SHP77 (cell line): ENCODE data around the gene S100P.

Experiments used
- DNase-seq, 2 experiments: peaks; one replicate each; lab custom pipeline; 2025; lab: John Stamatoyannopoulos, UW

S100P gene

DNA sequence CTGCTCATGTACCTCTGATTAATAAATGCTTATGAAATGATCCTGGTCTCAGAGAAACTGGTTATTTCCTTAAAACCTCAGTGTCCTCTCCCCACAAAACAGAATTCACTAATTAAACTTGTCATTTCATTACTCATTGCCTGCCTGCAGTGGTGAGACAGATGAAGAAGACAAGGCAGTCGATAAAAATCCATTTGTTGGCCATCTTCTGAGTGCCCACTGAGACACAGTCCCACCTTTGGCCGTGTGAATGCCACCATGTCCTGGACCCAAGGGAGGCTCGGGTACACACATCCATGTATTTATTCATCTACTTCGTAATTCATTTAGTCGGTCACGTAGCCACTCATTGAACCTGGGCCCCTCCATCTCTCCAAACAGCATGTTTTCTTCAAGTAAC lies 3.5 kb downstream of the S100P start:
- DNase-seq: no peak

DNA sequence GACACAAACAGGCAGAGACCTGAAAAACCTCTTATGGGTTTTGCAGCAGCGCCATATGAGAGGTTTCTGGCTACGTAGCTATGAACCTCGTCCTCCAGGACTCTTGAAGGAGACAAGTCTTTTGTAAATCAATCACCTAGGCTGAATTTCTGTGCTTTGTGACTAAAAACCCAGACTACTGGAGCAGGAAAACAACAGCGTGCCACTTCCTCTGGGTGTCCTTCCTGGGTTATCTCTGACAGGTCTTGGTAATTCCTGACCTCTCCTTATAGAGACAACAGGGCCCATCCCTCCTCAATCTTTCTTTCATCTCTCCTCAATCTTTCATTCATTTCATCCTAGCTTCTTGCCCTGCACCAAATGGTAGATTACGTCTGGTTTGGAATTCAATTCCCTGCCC lies 5.7 kb downstream of the S100P start:
- no peak for DNase-seq

DNA sequence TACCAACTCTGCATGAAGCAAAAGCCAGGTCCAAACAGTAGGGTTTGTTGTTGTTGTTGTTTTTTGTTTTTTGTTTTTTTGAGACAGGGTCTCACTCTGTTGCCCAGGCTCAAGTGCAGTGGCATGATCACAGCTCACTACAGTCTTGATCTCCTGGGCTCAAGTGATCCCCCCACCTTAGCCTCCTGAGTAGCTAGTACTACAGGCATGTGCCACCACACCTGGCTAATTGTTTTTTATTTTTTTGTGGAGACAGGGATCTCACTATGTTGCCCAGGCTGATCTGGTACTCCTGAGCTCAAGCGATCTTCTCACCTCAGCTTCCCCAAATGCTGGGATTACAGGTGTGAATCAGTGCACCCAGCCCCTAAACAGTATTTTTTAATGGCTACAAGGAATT lies 6.2 kb downstream of the S100P start:
- DNase-seq: no peak

DNA sequence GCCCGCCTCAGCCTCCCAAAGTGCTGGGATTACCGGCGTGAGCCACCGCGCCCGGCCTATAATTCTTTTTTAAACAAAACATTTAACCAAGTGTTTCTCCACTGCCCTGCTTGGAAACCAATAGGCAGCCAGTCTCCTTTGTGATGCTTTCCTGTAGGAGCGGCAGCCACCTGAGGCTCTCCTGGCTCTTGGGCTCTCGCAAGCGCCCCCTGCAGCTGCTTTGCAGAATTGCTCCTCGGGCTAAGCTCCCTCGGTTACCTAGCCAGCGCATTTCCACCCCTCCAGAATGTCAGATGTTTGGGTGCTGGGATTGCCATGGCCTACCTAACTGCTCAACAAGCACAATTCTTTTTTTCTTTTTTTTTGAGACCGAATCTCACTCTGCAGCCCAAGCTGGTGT lies 7.7 kb downstream of the S100P start:
- DNase-seq: no peak

DNA sequence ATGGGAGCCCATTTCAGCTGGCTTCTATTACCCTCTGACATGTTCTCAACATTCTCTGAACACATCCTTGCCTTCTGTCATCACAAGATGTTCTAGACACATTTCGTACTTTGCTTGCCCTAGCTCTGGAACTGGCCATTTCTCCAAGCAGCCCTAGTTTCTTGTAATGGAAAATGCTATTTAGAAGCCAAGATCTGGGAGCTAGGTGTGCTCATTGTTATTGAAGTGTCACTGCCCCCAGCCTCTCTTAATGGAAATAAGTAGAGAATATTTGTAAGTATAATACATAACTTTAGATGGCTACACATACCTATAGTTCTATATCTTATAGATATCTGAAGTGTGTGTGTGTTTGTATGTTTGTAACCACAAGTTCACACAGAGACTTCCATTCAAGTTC lies 9.1 kb downstream of the S100P start:
- DNase-seq: no peak

DNA sequence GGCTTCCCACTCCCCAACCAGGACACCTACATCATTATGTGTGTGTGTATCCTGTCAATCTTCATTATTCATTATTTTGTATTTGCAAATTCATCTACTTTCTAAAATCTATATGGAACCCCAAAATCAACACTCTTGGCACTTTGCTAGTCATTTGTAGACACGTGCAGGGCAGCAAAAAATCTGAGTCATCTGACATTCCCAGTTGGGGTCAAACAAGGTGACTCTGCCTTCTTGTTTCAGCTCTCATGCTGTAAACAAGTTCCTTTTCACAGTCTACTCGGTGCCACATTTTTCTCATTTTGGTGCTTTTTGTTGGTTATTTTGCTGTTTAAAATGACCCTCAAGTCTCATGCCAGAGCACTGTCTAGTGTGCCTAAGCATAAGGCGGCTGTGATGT lies 10.1 kb downstream of the S100P start:
- no peak for DNase-seq

DNA sequence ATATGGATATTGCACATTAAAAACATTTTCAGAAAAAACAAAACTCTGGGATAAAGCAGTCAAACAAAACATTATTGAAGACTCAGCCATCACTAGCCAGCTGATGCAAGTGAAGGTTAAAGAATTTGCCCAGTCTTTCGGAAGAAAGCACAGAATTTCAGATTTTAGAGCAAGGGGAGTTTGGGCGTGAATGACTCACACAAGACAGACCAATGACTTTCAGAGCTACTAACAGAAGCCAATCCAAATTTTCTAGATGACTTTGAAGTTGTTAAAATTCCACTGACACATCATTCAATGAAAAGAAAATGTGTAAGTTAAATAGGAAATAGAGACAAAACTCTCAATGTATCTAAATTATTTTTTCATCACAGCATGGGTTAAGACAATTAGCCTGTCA lies 12.0 kb downstream of the S100P start:
- DNase-seq: no peak

DNA sequence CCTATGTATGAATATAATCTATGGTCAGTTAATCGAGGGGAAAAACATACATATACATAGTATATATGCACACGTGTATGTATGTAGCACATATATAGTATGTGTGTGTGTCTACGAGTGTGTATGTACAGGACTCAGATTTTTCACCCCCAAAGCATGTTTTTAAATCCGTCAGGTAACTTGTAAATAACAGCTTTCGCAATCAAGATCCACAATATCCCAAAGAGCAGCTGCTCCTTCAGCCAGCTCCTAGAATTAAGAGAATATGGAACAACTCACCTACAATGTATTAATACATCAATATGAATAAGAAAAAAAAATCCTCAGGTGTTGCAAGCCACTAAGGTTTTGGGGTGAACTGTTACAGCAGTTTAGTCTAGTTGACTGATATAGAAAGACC lies 12.5 kb downstream of the S100P start:
- DNase-seq: no peak

DNA sequence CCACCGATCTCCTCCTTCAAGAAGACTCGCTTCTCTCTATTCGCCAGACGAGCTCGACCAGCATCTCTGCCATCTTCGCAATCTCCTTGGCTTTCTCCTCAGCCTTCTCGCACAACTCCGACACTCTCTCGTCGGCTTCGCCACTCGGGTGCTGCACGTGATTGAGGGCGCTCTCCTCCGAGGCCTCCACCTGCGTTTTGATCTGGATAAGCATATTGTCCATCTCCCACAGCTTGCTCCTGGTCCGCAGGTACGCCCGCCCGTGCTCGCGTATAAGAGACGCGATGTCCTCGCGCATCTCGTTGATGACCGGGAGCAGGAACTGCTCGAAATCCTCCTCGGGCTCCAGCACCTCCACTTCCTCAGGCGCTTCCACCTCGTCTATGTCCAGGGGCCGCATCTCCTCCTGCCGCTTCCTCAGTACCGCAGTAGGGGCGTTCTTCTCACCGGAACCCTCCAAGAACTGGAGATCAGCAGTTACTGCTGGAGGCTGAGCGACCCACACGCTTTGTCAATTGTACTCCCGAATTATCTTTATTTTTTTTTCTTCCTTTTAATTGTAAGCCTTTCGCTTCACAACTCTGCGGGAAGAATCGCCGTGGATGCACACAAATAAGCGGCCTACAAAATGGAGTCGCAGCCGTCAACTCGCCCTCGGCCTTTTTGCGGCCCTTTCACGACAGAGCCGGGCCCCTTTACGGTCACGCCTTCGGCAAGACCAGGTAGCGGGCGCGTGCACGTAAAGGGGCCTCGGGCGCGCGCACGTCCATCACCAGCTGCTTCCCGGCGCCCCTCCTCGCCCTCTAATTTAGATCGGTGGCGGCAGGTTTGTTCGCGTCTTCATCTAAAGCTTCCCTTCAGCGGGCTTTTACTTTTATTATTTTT lies 15.8 kb downstream of the S100P start, which contains the start of gene MRFAP1L1:
Gene MRFAP1L1 (minus strand): TSS at position 636 of the 885 bp plus-strand sequence. CDS start 236 bp downstream, at position 400.
- DNase-seq: peak; percentile 75 to 88

DNA sequence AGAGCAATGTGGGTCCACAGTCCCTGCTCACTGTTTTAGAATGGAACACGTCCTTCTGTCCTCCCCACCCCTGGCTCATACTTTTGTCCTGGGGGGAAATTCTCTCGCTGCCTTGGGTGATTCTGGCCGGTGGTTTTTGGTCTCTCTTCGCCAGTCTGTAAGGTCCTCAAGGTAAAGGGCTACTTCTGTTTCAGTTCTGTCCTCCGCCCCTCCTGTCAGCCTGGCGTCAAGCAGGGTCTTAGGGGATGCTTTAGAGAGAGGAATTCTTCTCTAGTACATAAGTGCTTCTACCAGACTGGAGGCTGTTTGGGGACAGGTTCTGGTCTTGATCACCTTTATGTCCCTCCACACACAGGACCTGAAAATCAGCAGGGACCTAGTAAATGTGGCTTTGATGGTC lies 16.6 kb downstream of the S100P start:
- no peak for DNase-seq

DNA sequence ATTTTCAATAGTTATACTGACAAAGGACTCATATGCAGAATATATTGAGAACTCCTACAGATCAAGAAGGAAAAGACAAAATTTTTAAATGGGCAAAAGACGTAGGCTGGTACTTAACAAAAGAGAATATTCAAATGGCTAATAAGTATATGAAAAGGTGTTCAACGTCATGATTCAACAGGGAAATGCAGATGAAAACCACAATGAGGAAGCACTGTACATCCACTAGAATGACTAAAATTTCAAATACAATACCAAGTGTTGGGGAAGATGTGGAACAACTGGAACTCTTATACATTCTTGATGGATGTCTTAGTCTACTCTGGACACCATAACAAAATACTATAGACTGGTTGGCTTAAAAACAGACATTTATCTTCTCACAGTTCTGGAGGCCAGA lies 17.3 kb downstream of the S100P start:
- DNase-seq: no peak

DNA sequence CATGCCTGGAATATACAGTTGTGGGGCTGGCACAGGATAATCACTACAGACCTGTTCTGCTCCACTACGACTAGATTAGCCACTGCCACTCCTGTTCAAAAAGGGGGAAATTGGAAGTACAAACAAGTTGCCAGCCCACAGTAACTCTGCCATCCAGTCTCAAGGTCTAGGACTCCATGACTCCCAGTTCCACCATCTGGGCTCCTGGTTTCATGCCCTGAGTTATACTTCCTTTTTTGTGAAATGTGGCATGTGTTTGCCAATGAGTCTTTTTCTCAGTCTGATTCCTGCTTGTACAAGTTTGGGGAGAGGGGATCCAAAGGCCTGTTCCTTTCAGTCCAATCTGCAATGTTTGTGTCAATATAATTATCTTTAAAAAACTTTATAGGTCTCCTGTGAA lies 21.3 kb downstream of the S100P start:
- no peak for DNase-seq

DNA sequence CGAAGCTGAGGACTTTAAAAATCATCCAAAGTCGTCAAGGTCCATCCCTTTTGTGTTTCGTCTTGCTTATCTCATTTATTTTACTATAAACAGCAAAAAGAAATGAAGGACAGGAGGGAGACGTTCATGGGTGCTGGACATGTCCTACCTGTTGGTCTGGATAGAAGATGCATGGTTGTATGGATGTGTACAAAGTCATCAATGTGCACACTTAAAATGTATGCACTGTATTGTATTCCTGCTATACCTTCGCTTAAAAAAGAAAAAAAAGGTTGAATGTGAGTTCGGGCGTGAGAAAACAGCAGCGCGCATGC lies 22.0 kb downstream of the S100P start:
- DNase-seq: no peak

DNA sequence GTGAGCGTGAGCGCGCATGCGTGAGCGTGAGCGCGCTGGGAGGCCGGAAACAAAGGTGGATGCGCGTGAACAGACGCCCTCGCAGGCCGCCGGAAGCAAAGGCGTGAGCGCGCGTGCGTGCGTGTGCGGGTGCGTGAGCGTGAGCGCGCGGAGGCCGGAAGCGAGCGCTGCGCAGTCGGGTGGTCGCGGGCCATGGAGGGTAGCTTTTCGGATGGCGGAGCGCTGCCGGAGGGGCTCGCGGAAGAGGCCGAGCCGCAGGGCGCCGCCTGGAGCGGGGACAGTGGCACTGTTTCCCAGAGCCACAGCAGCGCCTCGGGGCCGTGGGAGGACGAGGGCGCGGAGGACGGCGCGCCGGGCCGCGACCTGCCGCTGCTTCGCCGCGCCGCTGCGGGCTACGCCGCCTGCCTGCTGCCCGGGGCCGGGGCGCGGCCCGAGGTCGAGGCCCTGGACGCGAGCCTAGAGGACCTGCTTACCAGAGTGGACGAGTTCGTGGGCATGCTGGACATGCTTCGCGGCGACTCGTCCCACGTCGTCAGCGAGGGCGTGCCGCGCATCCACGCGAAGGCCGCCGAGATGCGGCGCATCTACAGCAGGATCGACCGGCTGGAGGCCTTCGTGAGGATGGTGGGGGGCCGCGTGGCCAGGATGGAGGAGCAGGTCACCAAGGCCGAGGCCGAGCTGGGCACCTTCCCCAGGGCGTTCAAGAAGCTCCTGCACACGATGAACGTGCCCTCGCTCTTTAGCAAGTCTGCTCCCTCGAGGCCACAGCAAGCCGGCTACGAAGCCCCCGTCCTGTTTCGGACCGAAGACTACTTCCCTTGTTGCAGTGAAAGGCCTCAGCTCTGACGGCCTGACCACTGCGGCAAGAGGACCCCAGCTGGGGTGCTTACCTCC lies 22.6 kb downstream of the S100P start, which contains the start of gene BLOC1S4:
Gene BLOC1S4 (plus strand): TSS at position 157 of the 894 bp plus-strand sequence. CDS start 36 bp downstream, at position 193.
- peak; percentile 22 to 65 for DNase-seq

DNA sequence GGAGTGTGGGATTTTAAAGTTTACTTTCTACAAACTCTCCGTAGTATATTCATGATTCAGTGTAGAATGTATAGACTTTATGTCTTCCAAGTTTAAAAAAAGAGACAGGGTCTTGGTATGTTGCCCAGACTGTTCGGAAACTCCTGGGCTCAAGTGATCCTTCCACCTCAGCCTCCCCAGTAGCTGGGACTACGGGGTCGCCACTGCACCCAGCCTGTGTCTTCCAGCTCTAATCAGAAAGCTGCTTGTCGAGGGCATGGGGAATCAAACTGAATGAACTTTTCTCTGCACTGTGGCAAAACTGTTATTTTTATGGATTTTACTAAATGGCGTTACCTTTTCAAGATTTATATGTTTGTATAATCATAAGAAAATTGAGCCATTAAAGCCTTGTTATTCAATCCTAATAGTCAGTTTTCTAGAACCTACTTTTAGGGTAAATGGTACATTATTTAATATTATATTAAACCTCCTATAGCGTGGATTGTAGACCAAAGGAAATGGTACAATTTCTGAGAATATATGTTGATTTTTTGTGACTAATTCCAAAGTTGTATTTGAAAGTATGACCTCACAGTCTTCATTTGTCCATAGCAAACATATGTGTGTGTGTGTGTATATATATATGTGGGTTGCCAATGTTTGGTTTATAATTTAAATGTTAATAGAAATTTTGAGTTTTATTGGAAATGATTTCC lies 23.4 kb downstream of the S100P start:
- no peak for DNase-seq

DNA sequence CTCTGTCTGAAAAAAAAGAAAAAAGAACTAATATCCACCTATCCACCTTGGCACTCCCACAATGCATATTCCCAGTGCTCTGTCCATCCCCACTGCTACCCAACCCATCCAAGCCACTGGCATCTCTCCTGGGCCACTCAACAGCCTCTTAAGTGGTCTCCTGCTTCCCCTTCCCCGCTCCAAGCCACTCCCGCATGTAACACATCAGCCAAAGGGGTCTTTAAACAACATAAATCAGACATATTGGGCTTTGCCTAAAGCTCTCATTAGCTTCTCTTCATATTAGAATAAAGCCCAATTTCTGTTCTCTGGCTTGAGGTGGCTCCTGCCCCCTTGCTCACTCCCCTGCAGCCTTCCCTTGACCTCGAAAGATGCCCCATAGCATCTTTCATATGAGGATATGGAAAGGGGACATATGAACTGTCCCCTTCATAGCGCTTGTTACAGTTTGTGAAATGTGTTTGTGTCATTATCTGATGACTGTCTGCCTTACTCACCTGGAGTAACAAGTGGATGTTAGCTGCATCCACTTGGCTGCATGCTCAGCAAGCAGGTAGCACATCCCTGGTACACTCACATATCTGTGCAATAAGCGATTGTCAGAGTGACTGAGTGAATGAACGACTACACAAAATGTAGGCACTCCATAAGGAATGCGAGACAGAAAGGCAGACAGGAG lies 25.4 kb downstream of the S100P start:
- DNase-seq: no peak

DNA sequence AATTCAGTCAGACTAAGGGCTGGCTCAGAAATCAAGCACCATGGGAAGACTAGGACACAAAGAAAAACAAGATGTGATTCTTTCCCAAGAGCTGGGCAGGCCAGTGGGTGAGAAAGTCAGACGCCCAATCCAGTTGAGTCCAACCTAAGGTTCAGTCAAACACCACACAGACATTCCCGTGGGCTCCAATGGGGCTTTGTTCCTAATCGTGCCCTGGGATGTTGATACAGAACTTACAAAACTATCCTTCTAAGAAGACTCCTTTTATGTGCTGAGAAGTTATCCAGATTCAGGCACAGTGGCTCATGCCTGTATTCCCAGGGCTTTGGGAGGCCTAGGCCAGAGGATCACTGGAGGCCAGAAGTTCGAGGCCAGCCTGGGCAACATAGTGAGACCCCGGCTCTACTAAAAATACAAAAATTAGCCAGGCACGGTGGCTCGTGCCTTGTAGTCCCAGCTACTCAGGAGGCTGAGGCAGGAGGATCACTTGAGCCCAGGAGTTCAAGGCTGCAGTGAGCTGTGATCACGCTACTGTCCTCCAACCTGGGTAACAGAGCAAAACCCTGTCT lies 26.0 kb downstream of the S100P start:
- no peak for DNase-seq

DNA sequence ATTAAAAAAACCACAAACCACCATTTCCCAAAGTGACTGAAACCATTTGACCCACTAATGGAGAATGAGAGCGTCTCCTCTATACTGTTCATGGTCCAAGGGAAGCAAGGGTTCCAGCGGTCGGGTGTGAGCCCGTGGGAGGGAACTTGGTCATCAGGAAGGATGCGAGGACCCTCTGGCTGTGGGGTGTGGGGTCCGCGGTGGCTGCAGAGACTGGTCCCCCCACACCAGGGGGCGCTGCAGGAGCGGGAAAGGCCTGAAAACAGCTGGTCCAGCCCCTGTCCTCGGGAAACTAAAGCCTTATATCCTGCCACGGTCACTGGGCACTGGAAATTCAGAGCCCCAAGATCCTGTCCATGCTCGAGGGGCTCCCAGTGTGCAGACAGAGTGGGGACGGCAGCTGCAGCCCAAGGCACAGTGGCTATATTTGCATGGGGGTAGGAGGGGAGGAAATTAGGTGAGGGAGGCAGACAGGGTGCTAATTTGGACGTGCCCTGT lies 26.6 kb downstream of the S100P start:
- DNase-seq: peak; percentile 40 to 46

DNA sequence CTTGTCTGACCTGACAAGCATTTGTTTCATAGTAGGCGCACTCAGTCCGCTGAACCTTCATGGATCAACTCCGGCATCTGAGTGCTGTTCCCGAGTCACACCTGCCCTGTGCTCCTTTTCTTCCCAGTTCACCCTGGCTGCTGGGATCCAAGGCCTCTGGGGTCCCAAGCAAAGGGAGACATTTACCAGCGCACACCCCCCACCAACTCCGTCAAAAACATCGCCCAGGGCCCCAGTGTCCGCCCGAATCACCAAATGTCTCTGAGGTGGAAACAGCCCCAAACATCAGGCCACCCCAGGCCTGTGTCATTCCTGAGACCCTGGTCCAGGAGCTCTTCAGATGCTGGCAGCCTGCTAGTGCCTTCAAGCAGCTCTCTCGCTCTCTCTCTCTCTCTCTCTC lies 27.4 kb downstream of the S100P start:
- no peak for DNase-seq

DNA sequence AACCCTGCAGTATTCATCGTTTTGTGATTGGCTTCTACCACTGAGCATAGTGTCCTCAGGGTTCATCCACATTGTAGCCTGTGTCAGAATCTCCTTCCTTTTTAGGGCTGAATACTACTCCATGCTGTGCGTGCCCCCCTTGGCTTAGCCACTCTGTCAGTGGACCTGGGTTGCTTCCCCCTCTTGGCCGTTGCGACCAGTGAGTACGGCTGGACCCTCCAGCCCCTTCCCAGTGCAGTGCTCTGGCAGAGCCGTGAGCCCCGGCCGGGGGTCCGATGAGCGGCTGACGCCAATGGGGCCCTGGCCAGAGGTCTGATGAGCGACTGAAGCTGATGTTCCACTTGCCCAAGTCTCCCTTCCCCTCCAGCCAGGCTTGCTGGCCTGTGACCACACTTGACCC lies 29.2 kb downstream of the S100P start:
- no peak for DNase-seq

DNA sequence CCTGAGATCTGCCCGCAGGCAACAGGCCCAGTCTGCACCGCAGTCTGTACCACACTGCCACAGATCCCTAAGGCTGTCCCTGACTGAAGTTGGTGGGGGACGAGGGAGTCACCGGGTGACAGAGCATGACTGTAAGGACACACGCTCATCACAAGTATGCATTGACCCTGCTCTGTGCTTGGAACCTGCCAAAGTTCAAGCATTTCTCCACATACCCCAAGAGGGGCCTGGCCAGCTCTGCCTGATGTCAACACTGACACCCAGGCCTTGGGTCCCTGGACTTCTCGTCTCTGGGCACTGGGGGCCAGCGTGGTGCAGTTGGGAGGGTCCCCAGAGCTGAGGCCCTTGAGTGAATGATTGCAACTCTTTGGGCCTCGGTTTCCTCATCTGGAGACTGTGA lies 30.2 kb downstream of the S100P start:
- no peak for DNase-seq
